SK-N-SH (cell line): ENCODE measurements around the gene LRMDA.

Source experiments
- EZH2phosphoT487 ChIP-seq: fragments of 200-600 bp; sonication (generic); IDR thresholded peaks from 2 replicates; pipeline ENCODE4 v1.6.1; 2017; ENCODE audit warnings: low read depth, mixed run types, mild to moderate bottlenecking, antibody characterized with exemption, moderate library complexity, borderline replicate concordance
- TAF1 ChIP-seq: IDR thresholded peaks from 2 replicates; pipeline ENCODE4 v1.6.1; 2012; ENCODE audit warnings: low read depth, mild to moderate bottlenecking, low read length, moderate library complexity, borderline replicate concordance
- TCF12 ChIP-seq: IDR thresholded peaks from 2 replicates; pipeline ENCODE4 v1.4.0; 2012
- TF ChIP-seq, protein P1 (sequence below): fragments of 200-600 bp; sonication (generic); IDR thresholded peaks from 2 replicates; pipeline ENCODE4 v1.6.1; 2017; ENCODE audit warnings: antibody characterized with exemption, mild to moderate bottlenecking, moderate library complexity
- TF ChIP-seq, protein P2 (sequence below): IDR thresholded peaks from 2 replicates; pipeline ENCODE4 v1.4.0; 2012; ENCODE audit warnings: low read depth, borderline replicate concordance

DNA sequence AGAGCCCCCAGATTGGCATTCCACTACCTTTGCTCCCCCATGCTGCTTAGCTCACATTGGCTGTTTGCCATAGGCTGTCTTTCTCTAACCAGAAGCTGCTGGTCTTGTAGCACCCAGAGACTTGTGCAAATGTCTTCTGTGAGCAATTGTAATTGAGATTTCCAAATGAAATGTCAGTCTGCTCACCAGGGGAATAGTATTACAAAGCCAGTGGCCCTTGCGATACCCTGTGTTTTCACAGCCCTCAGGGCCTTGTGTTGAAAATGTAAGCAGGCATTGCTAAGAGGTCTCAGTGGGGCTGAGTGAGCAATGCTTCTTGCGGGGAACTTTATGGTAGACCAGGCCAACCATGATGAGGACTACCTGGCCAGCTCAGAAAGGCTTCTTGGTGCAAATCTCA, 746.5 kb downstream of the LRMDA start:
- TF ChIP-seq EZH2phosphoT487: no peak
- TF ChIP-seq, protein P1, sequence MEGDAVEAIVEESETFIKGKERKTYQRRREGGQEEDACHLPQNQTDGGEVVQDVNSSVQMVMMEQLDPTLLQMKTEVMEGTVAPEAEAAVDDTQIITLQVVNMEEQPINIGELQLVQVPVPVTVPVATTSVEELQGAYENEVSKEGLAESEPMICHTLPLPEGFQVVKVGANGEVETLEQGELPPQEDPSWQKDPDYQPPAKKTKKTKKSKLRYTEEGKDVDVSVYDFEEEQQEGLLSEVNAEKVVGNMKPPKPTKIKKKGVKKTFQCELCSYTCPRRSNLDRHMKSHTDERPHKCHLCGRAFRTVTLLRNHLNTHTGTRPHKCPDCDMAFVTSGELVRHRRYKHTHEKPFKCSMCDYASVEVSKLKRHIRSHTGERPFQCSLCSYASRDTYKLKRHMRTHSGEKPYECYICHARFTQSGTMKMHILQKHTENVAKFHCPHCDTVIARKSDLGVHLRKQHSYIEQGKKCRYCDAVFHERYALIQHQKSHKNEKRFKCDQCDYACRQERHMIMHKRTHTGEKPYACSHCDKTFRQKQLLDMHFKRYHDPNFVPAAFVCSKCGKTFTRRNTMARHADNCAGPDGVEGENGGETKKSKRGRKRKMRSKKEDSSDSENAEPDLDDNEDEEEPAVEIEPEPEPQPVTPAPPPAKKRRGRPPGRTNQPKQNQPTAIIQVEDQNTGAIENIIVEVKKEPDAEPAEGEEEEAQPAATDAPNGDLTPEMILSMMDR: no peak
- no peak for TF ChIP-seq TCF12
- TF ChIP-seq, protein P2, sequence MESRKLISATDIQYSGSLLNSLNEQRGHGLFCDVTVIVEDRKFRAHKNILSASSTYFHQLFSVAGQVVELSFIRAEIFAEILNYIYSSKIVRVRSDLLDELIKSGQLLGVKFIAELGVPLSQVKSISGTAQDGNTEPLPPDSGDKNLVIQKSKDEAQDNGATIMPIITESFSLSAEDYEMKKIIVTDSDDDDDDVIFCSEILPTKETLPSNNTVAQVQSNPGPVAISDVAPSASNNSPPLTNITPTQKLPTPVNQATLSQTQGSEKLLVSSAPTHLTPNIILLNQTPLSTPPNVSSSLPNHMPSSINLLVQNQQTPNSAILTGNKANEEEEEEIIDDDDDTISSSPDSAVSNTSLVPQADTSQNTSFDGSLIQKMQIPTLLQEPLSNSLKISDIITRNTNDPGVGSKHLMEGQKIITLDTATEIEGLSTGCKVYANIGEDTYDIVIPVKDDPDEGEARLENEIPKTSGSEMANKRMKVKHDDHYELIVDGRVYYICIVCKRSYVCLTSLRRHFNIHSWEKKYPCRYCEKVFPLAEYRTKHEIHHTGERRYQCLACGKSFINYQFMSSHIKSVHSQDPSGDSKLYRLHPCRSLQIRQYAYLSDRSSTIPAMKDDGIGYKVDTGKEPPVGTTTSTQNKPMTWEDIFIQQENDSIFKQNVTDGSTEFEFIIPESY: no peak
- TF ChIP-seq TAF1: no peak
